ENCODE data around the gene CYP1A1.
"Not testable (repeated sequence)": the region's sequence is repeated elsewhere in the genome, so short reads cannot be mapped to it uniquely, and the experiment has no call there.

The CYP1A1 gene

GRCh38 chr15:74735305-74735704 lies 10.0 kb upstream of the CYP1A1 start:
- DNase-seq = no peak

GRCh38 chr15:74733269-74733668 lies 7.9 kb upstream of the CYP1A1 start:
- DNase-seq = no peak

GRCh38 chr15:74732846-74733245 lies 7.5 kb upstream of the CYP1A1 start:
- DNase-seq = no peak

GRCh38 chr15:74730619-74731316 lies 5.4 kb upstream of the CYP1A1 start:
- no peak for DNase-seq

GRCh38 chr15:74729372-74729771 lies 4.0 kb upstream of the CYP1A1 start:
- DNase-seq = not testable (repeated sequence)

GRCh38 chr15:74728699-74729098 lies 3.4 kb upstream of the CYP1A1 start:
- DNase-seq = not testable (repeated sequence)

GRCh38 chr15:74727727-74728126 lies 2.4 kb upstream of the CYP1A1 start:
- no peak for DNase-seq

- no peak for DNase-seq
Measured at GRCh38 chr15:74726774-74727164, 1.4 kb upstream of the CYP1A1 start.

GRCh38 chr15:74725845-74726773 lies 781 bp upstream of the CYP1A1 start:
- DNase-seq = peak; percentile 19

GRCh38 chr15:74724570-74725224 lies 631 bp downstream of the CYP1A1 start:
- no peak for DNase-seq

GRCh38 chr15:74723754-74724334 lies 1.5 kb downstream of the CYP1A1 start:
- DNase-seq = peak; percentile 49

- no peak for DNase-seq
Measured at GRCh38 chr15:74723187-74723586, 2.1 kb downstream of the CYP1A1 start.

- no peak for DNase-seq
Measured at GRCh38 chr15:74722591-74722990, 2.7 kb downstream of the CYP1A1 start.

- DNase-seq = no peak
Measured at GRCh38 chr15:74716651-74717050, 8.7 kb downstream of the CYP1A1 start.

- no peak for DNase-seq
Measured at GRCh38 chr15:74712311-74712710, 13.0 kb downstream of the CYP1A1 start.

GRCh38 chr15:74710319-74711094 lies 14.8 kb downstream of the CYP1A1 start:
- DNase-seq = no peak

GRCh38 chr15:74709892-74710291 lies 15.4 kb downstream of the CYP1A1 start:
- no peak for DNase-seq

GRCh38 chr15:74709011-74709410 lies 16.3 kb downstream of the CYP1A1 start:
- no peak for DNase-seq

- DNase-seq = no peak
Measured at GRCh38 chr15:74696808-74697207, 28.5 kb downstream of the CYP1A1 start.

GRCh38 chr15:74696398-74696729 lies 29.0 kb downstream of the CYP1A1 start:
- no peak for DNase-seq

- peak; percentile 53 for DNase-seq
Measured at GRCh38 chr15:74695597-74696397, 29.5 kb downstream of the CYP1A1 start, which contains the start of gene EDC3. Gene EDC3 (minus strand): TSS chr15:74696024. CDS start chr15:74675124, 20,900 bp downstream.

GRCh38 chr15:74692327-74692726 lies 33.0 kb downstream of the CYP1A1 start:
- no peak for DNase-seq

Measured in NCI-H1105 (cell line).